ENCODE measurements around the gene CYBB.

CYBB gene

DNA sequence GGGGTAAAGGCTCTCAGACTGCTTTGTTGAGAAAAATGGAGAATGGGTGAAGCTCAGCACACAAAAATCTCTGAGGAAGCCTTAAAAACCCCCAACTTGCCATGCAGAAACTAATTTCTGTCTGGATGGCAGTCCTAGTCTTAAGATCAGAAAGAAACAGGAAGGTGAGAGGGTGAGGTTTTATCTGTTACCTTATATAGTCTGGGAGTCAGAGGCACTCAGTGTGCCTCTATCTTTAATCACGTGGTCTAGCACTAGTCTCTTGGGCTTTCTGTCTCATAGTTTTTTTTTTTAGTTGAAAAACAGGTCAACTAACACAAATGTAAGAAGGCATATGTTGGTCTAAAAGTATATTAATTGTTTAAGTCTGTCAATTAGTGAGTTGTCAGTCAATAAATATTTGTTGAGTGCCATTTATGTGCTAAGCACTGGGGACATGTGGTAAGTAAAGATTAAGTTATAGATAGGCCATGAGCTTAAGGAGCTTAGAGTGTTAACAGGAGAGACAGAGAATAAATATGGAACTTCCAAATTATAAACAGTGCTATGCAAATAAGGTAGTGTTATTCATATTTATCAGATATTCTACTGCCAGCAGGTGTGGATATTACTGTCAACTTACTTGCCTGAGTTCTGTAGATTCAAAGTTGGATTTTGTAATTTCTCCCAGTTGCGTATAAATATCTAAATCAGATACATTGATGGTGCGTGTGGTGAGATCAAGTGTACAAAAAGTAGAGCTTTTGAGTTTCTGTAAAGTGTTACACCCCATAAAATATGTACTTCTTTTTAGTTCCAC lies 7.0 kb downstream of the CYBB start:
- no peak for DNase-seq

DNA sequence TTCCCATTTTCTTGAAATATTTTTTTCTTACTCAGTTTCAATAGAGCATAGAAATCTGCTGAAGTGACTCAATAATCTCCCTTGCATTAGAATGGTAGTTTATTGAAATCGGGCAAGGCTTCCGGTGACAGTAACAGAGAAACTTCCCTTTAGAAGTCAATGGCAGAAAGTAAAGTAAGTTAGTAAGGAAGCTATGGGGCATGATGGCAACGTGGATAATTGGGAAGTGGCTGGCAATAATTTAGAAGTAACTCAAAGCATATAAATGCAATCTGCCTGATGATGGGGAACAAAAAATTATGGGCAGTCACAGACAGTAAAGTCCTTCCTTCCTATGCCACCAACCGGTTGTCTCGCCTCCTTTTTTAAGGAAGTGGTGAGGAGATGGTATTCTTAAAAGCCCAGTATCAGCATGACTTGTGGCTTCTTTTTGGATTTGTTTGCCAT lies 7.6 kb downstream of the CYBB start:
- peak; percentile 6 for DNase-seq

GRCh38 chrX:37796310-37796709 lies 16.5 kb downstream of the CYBB start:
- no peak for DNase-seq

GRCh38 chrX:37796805-37797204 lies 16.9 kb downstream of the CYBB start:
- DNase-seq = peak; percentile 5

GRCh38 chrX:37799936-37800335 lies 20.1 kb downstream of the CYBB start:
- no peak for DNase-seq

- DNase-seq = no peak
These were observed 20.9 kb downstream of the CYBB start for GRCh38 chrX:37800717-37801116.

DNA sequence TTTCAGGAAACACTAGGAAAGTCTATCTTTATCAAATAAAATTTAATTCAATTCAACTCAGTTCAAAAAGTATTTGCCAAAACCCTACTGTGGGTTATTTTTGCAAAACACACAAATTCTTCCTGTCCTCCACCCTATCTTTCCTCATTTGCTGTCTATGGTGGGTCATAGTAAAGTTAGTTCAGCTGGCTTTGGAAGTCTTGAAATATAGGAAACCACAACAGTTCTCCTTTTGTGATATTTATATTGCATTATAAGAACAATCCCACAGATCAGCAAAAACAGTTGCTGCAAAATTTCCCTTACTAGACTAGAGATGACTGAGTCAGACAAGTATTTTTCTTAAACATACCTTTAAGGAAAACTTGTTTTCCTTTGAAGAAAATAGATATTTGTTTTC lies 22.2 kb downstream of the CYBB start:
- peak; percentile 5 for DNase-seq

DNA sequence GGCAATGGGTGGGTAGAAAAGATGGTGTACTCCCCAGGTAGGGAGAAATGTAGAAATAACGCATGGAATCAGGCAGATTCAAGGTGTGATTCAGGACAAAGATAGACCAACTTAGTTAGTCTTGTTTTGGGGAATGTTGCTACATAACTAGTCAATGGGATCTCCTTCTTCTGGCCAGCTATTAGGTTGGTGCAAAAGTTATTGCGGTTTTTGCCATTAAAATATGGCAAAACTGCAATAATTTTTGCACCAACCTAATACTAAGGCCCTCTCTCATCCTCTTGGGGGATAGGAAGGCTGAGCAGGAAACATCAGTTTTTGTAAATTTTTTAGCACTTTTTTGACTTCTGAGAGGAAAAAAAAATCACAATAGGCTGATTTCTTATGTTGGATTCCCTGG lies 23.2 kb downstream of the CYBB start:
- no peak for DNase-seq

DNA sequence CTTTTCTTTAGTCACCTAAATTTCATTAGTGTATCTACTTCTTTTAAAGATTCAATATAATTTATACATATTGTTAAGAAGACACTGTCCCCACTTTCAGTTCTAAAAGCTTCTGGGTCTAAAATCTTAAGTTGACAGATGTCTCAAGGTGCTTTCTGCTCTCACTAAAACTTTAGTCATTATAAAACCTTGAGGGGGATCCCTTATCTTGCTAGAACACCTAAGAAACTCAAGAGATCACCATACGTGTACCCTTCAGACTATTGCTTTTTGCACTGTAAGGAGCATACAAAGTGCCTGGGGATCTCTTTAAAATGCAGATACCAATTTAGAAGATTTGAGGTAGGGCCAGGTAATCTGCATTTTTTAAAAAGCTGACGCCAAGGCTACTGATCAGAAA lies 30.1 kb downstream of the CYBB start:
- DNase-seq = no peak

DNA sequence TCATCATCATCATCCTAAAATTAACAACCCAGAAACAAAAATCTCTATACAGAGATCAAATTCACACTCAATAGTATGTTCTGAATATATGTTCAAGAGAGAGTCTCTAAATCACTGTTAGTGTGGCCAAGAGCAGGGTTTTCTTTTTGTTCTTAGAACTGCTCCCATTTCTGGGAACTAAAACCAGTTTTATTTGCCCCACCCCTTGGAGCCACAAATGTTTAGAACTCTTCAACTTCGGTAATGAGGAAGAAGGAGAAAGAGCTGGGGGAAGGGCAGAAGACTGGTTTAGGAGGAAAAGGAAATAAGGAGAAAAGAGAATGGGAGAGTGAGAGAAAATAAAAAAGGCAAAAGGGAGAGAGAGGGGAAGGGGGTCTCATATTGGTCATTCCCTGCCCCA lies 32.3 kb downstream of the CYBB start:
- no peak for DNase-seq

- DNase-seq = no peak
These were observed 33.7 kb downstream of the CYBB start for GRCh38 chrX:37813570-37813969.

- no peak for DNase-seq
These were observed 35.5 kb downstream of the CYBB start for GRCh38 chrX:37815366-37815765.

DNA sequence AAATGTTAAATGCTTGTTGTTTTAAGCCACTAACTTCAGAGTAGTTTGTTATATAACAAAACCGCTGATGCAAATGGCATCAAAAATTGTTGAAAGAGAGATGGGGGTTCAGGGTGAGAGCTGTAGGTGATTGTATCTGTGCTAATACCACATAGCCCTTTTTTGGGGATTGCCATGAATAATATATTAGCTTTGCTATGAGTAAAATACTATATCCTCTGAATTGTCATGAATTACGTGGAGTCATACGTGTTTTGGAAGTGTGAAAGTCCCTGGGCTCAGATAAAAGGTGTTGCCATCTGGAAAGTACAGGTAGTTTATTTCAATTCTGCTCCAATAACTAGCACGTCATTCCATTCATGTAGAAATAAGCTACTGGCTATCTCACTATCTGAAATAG lies 36.9 kb downstream of the CYBB start:
- DNase-seq = no peak

GRCh38 chrX:37817176-37817575 lies 37.3 kb downstream of the CYBB start:
- no peak for DNase-seq

GRCh38 chrX:37817579-37817978 lies 37.7 kb downstream of the CYBB start:
- no peak for DNase-seq

DNA sequence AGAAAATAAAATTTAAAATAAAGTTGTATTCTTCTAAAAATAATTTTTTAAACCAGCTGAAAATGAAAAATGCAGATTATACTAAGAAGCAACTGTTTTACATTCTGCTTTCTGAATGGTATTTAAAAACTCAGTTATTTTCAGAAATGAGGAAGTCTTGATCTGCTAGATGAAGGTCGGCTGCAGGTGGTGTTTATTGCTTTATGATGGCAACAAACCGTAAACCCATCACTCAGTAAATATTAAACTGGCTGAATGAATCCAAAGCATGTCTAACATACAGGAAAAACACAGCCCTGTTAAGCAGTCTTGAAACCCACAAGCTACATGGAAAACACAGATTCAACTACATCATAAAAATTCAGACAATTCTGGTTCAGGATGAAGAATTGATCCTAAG lies 38.2 kb downstream of the CYBB start:
- DNase-seq = no peak

GRCh38 chrX:37820646-37821045 lies 40.8 kb downstream of the CYBB start:
- DNase-seq = no peak

DNA sequence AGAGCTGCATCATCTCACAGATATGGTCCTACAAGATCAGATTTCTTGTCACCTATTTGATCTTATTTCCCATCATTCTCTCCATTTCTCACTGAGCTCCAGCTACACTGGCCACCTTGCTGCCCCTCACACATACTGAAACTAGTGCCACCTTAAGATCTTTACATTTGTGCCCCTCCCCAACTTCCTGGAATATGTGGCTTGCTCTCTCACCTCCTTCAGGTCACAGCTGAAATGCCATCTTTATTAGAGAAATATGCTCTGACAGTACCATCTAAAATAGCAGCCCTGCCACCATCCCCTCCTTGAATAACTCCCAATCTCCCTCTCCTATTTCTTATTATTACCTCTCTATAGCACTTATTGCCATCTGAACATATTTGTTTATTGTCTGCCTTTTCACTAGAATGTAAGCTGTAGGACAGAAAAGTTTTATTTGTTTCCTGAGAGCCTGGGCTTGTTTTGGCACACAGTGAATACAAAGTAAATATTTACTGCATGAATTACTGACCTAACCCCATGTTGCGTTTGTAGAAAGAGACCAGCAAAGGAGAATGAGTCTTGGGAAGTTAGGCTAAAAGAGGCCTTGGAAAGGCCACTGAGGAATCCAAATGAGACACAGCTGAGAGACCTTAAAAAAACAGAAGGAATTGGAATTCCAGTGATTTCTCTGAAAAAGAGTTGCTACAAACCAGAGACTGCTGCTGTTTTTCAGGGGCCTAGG lies 44.8 kb downstream of the CYBB start:
- no peak for DNase-seq

DNA sequence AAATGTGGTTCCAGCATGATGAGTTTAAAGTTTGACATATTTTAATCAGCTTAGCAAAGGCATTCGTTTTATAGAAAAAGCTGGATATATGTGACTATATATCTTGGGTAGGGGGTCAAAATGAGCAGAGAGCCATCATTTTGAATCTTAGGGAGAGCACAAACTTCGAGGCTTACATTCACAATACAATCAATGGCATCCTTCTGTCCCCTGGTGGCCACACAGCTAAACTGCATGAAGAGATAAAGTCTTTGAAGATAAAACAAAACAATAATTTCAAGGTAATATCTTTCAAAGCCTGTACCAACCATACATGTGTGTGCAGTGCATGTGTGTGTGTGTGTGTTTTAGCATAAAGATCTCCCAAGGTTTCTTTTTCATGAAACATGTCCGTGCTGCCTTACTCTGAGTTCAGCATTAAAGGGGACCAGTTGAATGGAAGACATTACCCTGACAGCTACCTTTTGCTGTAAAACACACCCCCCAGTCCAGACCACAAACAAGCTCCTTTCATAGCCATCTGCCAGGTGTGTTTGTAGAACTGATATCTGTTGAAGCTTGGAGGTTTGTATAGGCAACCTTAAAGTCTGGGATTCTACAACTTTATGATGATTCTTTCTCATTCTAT lies 45.5 kb downstream of the CYBB start:
- peak; percentile 13 for DNase-seq

DNA sequence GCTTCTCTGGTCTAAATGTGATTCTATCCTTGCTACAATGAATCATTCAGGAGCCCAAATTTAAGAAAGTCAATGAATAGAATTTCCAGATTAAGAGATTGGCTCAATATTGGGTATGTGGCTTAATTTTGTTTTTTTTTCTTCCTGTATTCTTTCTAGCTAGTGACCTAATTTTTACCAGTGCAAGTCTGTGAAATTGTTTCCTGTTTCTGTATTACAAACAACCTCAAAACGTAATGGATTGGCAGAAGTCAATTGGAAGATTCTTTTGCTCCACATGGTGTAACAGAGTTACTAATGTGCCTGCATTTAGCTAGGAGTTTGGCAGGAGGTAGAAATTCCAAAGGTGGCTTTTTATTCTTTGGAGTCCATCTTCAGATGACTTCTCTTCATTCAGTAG lies 49.9 kb downstream of the CYBB start:
- DNase-seq = no peak

GRCh38 chrX:37830371-37830770 lies 50.5 kb downstream of the CYBB start:
- no peak for DNase-seq

DNA sequence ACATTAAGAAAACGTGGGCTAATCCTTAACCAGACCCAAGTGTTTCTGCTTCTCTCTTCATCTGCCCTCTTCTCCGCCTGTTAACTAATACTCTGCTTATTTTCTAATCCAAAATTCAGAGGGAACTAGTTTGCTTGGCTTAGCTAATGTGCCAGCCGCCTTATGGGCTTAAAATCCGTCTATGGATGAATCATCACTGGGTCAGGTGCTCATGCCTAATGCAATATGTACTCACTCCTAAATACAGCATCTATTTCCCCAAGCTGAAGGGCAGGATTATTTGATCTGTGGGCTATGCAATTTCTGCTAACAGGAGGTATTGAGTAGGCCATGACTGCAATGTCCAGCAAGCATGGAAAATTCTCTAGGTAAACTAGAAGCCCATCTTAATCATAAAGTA lies 55.1 kb downstream of the CYBB start:
- no peak for DNase-seq

DNA sequence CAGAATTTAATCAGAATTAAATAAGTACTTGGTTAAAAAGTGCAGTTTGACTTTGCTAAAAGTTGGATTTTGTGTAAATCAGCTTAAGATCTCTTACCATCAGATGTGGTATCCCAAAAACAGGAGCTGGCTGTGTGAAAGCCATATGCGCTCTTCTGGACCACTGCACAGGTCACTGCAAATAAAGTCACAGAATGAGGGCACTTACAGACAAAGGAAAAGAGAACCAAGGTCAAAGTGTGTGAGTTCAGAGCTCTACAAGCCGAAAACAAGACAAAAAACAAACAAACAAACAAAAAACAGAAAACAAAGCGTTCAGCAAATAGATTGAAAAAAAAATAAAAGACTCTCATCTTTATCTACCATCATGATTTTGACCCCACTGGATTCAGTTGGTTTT lies 61.1 kb downstream of the CYBB start:
- DNase-seq = no peak

DNA sequence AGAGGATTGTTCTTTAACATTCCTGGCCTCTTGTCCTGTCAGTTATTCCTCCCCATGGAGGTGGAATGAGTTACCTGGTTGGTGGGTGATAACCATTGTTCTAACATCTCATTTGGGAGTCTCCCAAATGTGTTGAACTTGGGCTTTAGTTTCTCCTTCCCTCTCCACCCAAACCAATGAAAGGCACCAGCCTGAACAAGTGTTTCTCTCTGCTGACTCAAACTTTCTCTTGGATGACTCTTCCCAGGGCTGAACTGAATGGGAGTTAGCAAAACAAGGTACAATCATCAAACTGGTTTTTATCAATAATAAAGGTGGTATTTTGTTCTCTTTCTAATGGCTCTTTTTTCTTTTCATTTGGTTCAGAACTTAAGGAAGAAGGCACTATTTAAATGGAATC lies 64.8 kb downstream of the CYBB start:
- DNase-seq = no peak

Data from KG1 (cell line).